Fibroblast of lung (primary cell): ENCODE results near the gene IL4I1. TPM values are rescaled to one million over a fixed set of nuclear protein-coding genes. Genes with fewer than 3 reads are reported as not detected.
A peak's percentile ranks its signal among the peaks of the same experiment; 100 is the strongest.

Experiments used
- DNase-seq, 2 donors: peaks; one replicate each; pipeline versions ENCODE4 v3.0.0 to v3.0.0-alpha.2; 2010; ENCODE audit warnings: low read depth in 2 of 2
- H2AFZ ChIP-seq: 2 replicates; pipeline ENCODE4 v1.5.1; 2012; ENCODE audit warnings: low read length, control low read depth, inconsistent platforms
- H3K27ac ChIP-seq: 2 replicates; pipeline ENCODE4 v1.5.1; 2011; ENCODE audit warnings: low read length, control low read depth; ENCODE audit not compliant: insufficient read depth
- H3K27me3 ChIP-seq: 2 replicates; pipeline ENCODE4 v1.5.1; 2011; ENCODE audit warnings: mild to moderate bottlenecking, low read length; ENCODE audit not compliant: control insufficient read depth, insufficient read depth
- H3K36me3 ChIP-seq: 2 replicates; pipeline ENCODE4 v1.5.1; 2011; ENCODE audit warnings: low read length; ENCODE audit not compliant: control insufficient read depth, insufficient read depth
- H3K4me1 ChIP-seq: 2 replicates; pipeline ENCODE4 v1.5.1; 2011; ENCODE audit warnings: low read length; ENCODE audit not compliant: control insufficient read depth, insufficient read depth; ENCODE audit errors: extremely low read depth
- H3K4me2 ChIP-seq: 2 replicates; pipeline ENCODE4 v1.5.1; 2011; ENCODE audit warnings: low read length, control low read depth; ENCODE audit not compliant: insufficient read depth; ENCODE audit errors: extremely low read depth
- H3K4me3 ChIP-seq, 4 experiments: fragments of 200-600 bp in 1 of 4; sonication (generic) in 1 of 4; replicated peaks in 1 of 4; 2 replicates each; pipeline ENCODE4 v1.5.1; 2011 to 2016; ENCODE audit warnings: low read length in 4 of 4, low read depth in 3 of 4, mild to moderate bottlenecking in 3 of 4, control low read depth in 2 of 4, inconsistent platforms in 1 of 4, mixed read lengths in 1 of 4; ENCODE audit not compliant: insufficient read depth in 1 of 4; ENCODE audit errors: control extremely low read depth in 1 of 4
- H3K79me2 ChIP-seq: 2 replicates; pipeline ENCODE4 v1.5.1; 2012; ENCODE audit warnings: mild to moderate bottlenecking, low read length, inconsistent platforms; ENCODE audit not compliant: control insufficient read depth, insufficient read depth
- H3K9ac ChIP-seq: 2 replicates; pipeline ENCODE4 v1.5.1; 2011; ENCODE audit warnings: mild to moderate bottlenecking, low read length, control low read depth; ENCODE audit not compliant: insufficient read depth
- H3K9me3 ChIP-seq: 2 replicates; pipeline ENCODE4 v1.5.1; 2012; ENCODE audit warnings: low read depth, low read length; ENCODE audit not compliant: control insufficient read depth, insufficient read depth
- H4K20me1 ChIP-seq: 2 replicates; pipeline ENCODE4 v1.5.1; 2011; ENCODE audit warnings: low read length; ENCODE audit not compliant: control insufficient read depth, insufficient read depth; ENCODE audit errors: extremely low read depth
- CTCF ChIP-seq, 2 donors: IDR thresholded peaks in 1 of 2; conservative IDR thresholded peaks in 1 of 2; 1 replicate in 1 of 2; 2 replicates in 1 of 2; pipeline ENCODE4 v1.5.1; 2011 to 2012; ENCODE audit warnings: low read length in 2 of 2, control low read depth in 1 of 2, inconsistent platforms in 1 of 2, low read depth in 1 of 2, mild to moderate bottlenecking in 1 of 2
- EZH2 ChIP-seq: IDR thresholded peaks from 2 replicates; pipeline ENCODE4 v1.5.1; 2012; ENCODE audit warnings: low read length, control low read depth, mild to moderate bottlenecking; ENCODE audit errors: missing control alignments
- polyA plus RNA-seq, 2 donors: library from polyadenylated mRNA; depleted of rRNA in 1 of 2; stranded (reverse) in 1 of 2; unstranded in 1 of 2; fragments of >200 nt; gene quantifications; 2 replicates each; pipeline ENCODE4 v1.2.1, GENCODE V29; 2011 to 2012; ENCODE audit warnings: missing spikeins in 1 of 2
- total RNA-seq: library from RNA; depleted of rRNA; stranded (reverse); fragments of >200 nt; gene quantifications from 2 replicates; pipeline ENCODE4 v1.2.1, GENCODE V29; 2014

The IL4I1 gene
- total and polyA plus RNA-seq, 2 donors (not counting 1 experiment from before 2014, with no cell fraction given), result 0.09 to 1.2 TPM

GRCh38 chr19:49937750-49938381 is 41.2 kb upstream of the IL4I1 start:
- H2AFZ ChIP-seq, result no peak overlapping the region
- no peaks in the 10 kb centered on the region for H3K27me3 ChIP-seq
- no peak overlapping the region for H3K27ac ChIP-seq
- peak; percentile 50 to 67 for DNase-seq
- H3K36me3 ChIP-seq, result no peaks in the 10 kb centered on the region
- H3K9ac ChIP-seq, result no peak overlapping the region
- peak overlapping the region in 3 of 4 experiments; percentile 18 to 34 (median 28) for H3K4me3 ChIP-seq
- no peaks in the 10 kb centered on the region for H4K20me1 ChIP-seq
- peak overlapping the region; percentile 75 for H3K4me2 ChIP-seq
- H3K4me1 ChIP-seq, result no peaks in the 10 kb centered on the region
- no peaks in the 10 kb centered on the region for H3K9me3 ChIP-seq
- no peaks in the 10 kb centered on the region for H3K79me2 ChIP-seq
- no peak for TF ChIP-seq EZH2
- peak; percentile 97 to 99 for TF ChIP-seq CTCF (conservative IDR thresholded peaks at IDR 0.05 in 1 of 2, IDR thresholded peaks at IDR 0.05 in 1 of 2; ENCODE audit: low read depth in 1 of 2, low read length in 2 of 2)

- no peak overlapping the region for H3K4me3 ChIP-seq
- no peak overlapping the region for H3K9ac ChIP-seq
- H3K4me2 ChIP-seq, result no peak overlapping the region
- H3K79me2 ChIP-seq, result no peaks in the 10 kb centered on the region
- no peaks in the 10 kb centered on the region for H3K36me3 ChIP-seq
- H3K27me3 ChIP-seq, result no peaks in the 10 kb centered on the region
- no peak for DNase-seq
- H3K27ac ChIP-seq, result no peak overlapping the region
- H2AFZ ChIP-seq, result no peak overlapping the region
- H3K4me1 ChIP-seq, result no peaks in the 10 kb centered on the region
- H3K9me3 ChIP-seq, result no peaks in the 10 kb centered on the region
- H4K20me1 ChIP-seq, result no peaks in the 10 kb centered on the region
- no peak for TF ChIP-seq EZH2
- TF ChIP-seq CTCF (conservative IDR thresholded peaks at IDR 0.05 in 1 of 2, IDR thresholded peaks at IDR 0.05 in 1 of 2; ENCODE audit: low read depth in 1 of 2, low read length in 2 of 2), result no peak
Measured at GRCh38 chr19:49936549-49936948, 39.9 kb upstream of the IL4I1 start.

- no peaks in the 10 kb centered on the region for H3K27me3 ChIP-seq
- H3K27ac ChIP-seq, result no peak overlapping the region
- H3K36me3 ChIP-seq, result no peaks in the 10 kb centered on the region
- TF ChIP-seq CTCF (conservative IDR thresholded peaks at IDR 0.05 in 1 of 2, IDR thresholded peaks at IDR 0.05 in 1 of 2; ENCODE audit: low read depth in 1 of 2, low read length in 2 of 2) (no peak), EZH2 (no peak)
- peaks cover 2% of the 10 kb centered on the region for H3K4me1 ChIP-seq
- peaks cover 5% of the 10 kb centered on the region for H3K79me2 ChIP-seq
- H2AFZ ChIP-seq, result no peak overlapping the region
- H3K4me3 ChIP-seq, result no peak overlapping the region
- H3K9ac ChIP-seq, result no peak overlapping the region
- no peak overlapping the region for H3K4me2 ChIP-seq
- no peaks in the 10 kb centered on the region for H4K20me1 ChIP-seq
- no peaks in the 10 kb centered on the region for H3K9me3 ChIP-seq
- DNase-seq, result no peak
Measured at GRCh38 chr19:49933643-49934042, 37.0 kb upstream of the IL4I1 start.
